KG1 (cell line): Measurements from ENCODE around the gene EML4.
"Not testable (repeated sequence)": the region's sequence is repeated elsewhere in the genome, so short reads cannot be mapped to it uniquely, and the experiment has no call there.

Experiments
- DNase-seq: peaks from one replicate; lab custom pipeline; 2025; lab: John Stamatoyannopoulos, UW

EML4 gene

DNA sequence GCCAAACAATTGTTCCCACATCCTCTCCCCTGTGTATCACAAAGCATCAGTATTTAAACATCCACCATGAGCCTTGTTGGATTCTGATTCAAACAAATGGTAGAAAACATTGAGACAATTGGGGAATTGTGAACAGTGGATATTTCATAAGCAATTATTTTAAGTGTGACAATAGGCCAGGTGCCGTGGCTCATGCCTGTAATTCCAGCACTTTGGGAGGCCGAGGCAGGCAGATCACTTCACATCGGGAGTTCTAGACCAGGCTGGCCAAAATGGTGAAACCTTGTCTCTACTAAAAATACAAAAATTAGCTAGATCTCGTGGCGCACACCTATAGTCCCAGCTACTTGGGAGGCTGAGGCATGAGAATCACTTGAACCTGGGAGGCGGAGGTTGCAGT is 165.7 kb downstream of the EML4 start:
- not testable (repeated sequence) for DNase-seq

DNA sequence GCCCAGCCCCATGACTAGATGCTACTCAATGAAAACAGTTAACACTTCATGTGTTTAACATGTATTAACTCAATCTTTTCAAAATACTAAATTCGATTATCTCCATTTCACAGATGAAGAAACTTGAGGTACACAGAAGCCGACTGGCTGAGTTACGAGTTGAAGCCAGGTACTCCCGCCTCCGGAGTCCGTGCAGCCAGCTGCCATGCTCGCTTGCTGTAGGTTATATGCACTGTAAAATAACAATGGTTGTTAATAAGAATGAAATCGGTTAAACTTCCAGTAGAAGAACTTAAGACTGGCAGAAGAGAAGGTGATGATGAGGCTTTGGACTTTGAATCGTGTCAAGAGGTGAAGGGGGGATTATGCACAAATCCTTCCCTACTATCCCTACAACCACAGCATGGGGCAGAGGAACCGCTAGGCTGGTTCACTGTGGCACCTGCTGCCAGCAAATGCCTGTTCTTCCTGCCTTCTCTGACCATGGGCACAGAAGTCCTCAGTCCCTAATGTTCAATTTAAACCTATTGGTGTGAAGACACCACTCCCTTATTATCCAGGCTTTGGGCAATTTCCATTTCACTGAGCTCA is 166.5 kb downstream of the EML4 start:
- no peak for DNase-seq

DNA sequence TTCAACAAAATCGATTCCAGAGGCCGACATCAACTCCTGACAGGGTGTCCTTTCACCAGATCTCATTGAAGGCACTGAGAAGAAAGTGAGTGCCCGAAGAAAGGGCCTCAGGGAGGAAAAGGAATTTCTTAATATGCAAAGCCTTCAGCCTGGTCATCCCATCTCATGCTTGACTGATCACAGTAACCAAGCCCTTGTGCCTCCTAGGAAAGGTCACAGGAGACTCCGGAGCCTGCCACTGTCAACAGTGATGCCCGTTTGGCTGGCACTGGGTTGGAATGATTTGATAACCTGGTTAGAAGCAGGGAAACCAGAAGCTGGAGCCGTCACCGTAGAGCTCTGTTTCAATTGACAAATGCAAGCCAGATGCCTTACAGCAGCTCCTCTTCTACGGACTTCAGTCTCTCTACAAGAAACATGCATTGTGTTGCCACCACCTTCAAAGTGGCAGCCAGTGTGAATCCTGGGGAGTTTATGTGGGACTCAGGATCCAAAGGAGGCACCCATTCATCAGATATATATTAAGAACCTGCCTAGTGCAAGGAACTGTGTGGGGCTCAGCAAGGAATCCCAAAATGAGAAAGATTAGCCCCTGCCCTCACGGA is 167.3 kb downstream of the EML4 start:
- no peak for DNase-seq

DNA sequence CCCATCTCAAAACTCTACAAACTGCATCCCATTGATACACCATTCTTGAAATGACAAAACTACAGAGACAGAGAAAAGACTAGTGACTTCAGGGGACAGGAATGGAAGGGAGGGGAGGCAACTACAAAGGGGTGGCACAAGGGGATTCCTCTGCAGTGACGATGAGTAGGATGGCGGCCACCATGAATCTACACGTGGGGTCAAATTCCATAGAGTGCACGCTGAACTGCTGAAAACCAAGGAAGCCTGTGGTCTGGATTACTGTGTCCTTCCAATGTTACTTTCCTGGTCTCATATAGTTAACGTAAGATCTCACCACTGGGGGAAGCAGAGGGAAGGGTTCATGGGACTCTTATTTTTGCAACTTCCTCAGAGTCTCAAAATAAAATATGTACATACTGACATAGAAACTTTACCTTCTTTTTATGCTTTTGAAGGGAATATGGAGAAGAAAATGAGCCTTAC is 168.2 kb downstream of the EML4 start:
- DNase-seq, result no peak

- no peak for DNase-seq
These were observed 168.9 kb downstream of the EML4 start for GRCh38 chr2:42337846-42338566.

- no peak for DNase-seq
These were observed 169.5 kb downstream of the EML4 start for GRCh38 chr2:42338567-42339190.

GRCh38 chr2:42339191-42339912 is 170.2 kb downstream of the EML4 start:
- no peak for DNase-seq

- no peak for DNase-seq
These were observed 171.1 kb downstream of the EML4 start for GRCh38 chr2:42340045-42340937.

GRCh38 chr2:42340938-42341636 is 171.9 kb downstream of the EML4 start:
- no peak for DNase-seq

GRCh38 chr2:42342061-42342794 is 173.1 kb downstream of the EML4 start:
- no peak for DNase-seq

DNA sequence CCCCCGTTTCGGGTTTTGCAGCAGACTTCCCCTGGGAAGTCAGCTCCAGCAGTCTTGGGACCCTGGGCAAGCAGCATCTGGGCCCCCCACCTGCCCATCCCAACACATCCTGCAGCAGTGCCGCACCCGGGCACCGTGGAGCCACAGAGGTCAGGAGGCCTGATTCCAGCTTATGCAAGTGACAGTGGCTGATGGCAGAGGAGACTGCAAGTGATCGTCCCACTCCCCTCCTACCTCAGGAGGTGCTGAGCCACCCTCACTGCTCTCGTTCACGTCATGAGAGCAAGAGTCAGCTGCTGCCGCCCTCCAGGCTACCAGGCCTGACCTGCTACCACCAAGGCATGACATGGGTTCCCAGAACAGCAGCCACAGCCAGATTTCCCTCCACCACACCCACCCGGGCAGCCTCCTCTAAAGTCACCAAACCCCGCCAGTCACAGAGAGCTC is 173.7 kb downstream of the EML4 start:
- no peak for DNase-seq

DNA sequence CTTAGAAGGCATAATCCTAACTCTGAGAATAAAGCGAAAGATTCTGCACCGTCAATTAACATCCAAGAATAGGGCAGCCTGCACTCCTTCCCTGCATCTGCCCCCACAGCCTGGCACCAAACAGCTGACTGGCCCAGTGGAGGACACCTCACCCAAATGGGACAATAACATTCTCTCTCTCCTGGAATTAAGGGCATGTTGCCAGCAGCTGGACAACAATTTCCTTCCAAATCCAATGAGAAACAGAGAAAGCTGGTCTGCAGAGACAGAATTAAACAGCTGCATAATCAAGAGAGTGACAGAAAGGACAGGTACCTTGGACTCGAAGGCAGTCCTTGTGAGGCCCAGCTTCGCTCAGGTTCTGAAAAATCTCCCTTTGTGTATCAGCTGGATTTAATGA is 176.8 kb downstream of the EML4 start:
- no peak for DNase-seq

DNA sequence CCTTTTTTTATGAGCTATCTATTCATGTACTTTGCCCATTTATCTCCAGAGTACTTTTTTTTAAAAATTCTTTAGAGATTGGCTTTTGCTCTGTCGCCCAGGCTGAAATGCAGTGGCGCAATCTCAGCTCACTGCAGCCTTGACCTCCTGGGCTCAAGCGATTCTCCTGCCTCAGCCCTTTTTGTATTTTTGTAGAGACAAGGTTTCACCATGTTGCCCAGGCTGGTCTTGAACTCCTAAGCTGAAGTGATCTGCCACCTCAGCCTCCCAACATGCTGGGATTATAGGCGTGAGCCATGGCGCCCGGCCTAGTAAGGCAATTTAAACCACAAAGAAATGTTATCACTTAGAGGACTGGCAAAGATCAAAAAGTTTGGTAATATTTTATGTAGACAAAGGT is 177.7 kb downstream of the EML4 start:
- DNase-seq, result not testable (repeated sequence)

GRCh38 chr2:42347518-42347917 is 178.4 kb downstream of the EML4 start:
- DNase-seq, result not testable (repeated sequence)

DNA sequence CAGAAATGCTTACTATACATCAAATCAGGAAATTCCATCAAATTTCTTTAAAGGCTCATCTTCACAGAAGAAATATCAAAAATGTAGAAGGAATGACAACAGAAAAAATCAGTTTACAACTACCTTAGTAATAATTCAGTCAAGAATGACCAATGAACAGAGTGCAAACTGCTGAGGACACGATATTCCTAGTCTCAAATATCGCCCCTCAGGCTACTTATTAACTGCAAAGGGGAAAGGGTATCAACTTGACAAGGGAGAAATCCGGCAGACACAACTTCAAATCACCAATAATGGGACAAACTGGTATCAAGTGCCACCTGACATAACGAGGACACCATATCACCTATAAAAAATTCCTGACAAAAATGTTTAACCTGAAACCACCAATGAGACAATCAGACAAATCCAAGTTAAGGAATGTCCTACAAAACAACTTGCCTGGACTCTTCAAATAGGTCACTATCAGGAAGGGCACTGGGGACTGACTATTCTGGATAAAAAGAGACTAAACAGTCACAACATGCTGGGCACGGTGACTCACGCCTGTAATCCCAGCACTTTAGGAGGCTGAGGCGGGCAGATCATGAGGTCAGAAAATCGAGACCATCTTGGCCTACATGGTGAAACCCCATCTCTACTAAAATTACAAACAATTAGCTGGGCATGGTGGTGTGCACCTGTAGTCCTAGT is 179.1 kb downstream of the EML4 start:
- no peak for DNase-seq

GRCh38 chr2:42350434-42351063 is 181.4 kb downstream of the EML4 start:
- DNase-seq, result no peak

DNA sequence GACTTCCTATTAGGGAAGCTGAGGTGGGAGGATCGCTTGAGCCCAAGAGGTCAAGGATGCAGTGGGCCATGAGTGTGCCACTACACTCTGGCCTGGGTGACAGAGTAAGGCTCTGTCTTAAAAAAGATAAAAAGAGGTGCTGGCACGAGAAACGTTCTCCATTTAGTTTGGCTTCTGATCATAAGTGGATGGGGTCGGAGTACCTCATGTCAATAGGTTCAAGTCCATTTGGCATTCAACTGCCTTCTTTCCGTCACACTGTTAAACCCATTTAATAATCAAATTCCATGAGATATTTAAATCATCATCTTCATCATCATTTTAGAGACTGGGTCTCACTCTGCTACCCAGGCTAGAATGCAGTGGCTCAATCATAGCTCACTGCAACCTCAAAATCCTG is 182.7 kb downstream of the EML4 start:
- no peak for DNase-seq

- DNase-seq, result no peak
These were observed 184.8 kb downstream of the EML4 start for GRCh38 chr2:42353792-42354429.
